Measurements from ENCODE around the gene SIL1.

The SIL1 gene

GRCh38 chr5:139103762-139104161, 94.4 kb downstream of the SIL1 start:
- H3K4me3 ChIP-seq (replicated peaks in 1 of 2; ENCODE audit: low read depth in 2 of 2, low read length in 2 of 2) = no peak overlapping the region
- DNase-seq (ENCODE audit: low read depth in 2 of 2) = no peak
- TF ChIP-seq, protein P1, sequence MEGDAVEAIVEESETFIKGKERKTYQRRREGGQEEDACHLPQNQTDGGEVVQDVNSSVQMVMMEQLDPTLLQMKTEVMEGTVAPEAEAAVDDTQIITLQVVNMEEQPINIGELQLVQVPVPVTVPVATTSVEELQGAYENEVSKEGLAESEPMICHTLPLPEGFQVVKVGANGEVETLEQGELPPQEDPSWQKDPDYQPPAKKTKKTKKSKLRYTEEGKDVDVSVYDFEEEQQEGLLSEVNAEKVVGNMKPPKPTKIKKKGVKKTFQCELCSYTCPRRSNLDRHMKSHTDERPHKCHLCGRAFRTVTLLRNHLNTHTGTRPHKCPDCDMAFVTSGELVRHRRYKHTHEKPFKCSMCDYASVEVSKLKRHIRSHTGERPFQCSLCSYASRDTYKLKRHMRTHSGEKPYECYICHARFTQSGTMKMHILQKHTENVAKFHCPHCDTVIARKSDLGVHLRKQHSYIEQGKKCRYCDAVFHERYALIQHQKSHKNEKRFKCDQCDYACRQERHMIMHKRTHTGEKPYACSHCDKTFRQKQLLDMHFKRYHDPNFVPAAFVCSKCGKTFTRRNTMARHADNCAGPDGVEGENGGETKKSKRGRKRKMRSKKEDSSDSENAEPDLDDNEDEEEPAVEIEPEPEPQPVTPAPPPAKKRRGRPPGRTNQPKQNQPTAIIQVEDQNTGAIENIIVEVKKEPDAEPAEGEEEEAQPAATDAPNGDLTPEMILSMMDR (IDR thresholded peaks at IDR 0.05; ENCODE audit: low read depth, low read length) = no peak

- DNase-seq (ENCODE audit: low read depth in 2 of 2) = peak; percentile 15 to 47
- TF ChIP-seq, protein P1 (IDR thresholded peaks at IDR 0.05; ENCODE audit: low read depth, low read length) = no peak
- H3K4me3 ChIP-seq (replicated peaks in 1 of 2; ENCODE audit: low read depth in 2 of 2, low read length in 2 of 2) = no peak overlapping the region
Measured at GRCh38 chr5:139100825-139101224, 97.3 kb downstream of the SIL1 start.

- H3K4me3 ChIP-seq (replicated peaks in 1 of 2; ENCODE audit: low read depth in 2 of 2, low read length in 2 of 2) = no peak overlapping the region
- no peak for DNase-seq (ENCODE audit: low read depth in 2 of 2)
- TF ChIP-seq, protein P1 (IDR thresholded peaks at IDR 0.05; ENCODE audit: low read depth, low read length) = no peak
Measured at GRCh38 chr5:139094154-139095131, 103.7 kb downstream of the SIL1 start.

- H3K4me3 ChIP-seq (replicated peaks in 1 of 2; ENCODE audit: low read depth in 2 of 2, low read length in 2 of 2) = no peak overlapping the region
- TF ChIP-seq, protein P1 (IDR thresholded peaks at IDR 0.05; ENCODE audit: low read depth, low read length) = no peak
- no peak for DNase-seq (ENCODE audit: low read depth in 2 of 2)
Measured at GRCh38 chr5:139092741-139093343, 105.3 kb downstream of the SIL1 start.

DNA sequence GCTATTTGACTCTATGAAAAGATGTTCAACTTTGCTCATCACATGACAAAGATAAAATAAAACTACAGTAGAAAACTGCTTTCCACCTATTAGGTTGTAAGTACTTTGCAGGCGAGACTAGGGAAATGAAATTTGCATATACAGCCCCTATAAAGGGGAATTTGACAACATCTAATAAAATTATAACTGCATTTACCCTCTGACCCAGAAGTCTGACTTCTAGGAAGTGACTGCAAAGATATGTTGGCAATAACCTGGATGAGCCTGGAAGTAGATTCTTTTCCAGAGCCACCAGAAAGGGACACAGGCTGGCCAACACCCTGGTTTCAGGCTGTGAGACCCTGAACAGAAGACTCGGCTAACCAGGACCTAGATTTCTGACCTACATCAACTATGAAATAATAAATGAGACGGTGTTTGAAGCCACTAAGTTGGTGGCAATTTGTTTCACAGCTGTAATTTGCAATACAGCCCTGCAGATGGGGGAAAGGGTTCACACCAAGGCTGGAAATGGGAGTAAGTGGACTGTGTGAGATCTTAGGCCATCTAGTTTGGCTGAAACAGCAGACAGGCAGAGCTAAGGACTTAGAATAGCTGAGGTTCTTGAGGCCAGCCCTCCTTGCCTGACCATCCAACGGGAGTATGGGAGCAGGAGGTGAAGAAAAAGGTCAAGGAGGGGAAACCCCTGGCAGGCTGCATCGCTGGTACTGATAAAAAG, 106.6 kb downstream of the SIL1 start:
- TF ChIP-seq, protein P1 (IDR thresholded peaks at IDR 0.05; ENCODE audit: low read depth, low read length) = no peak
- H3K4me3 ChIP-seq (replicated peaks in 1 of 2; ENCODE audit: low read depth in 2 of 2, low read length in 2 of 2) = no peak overlapping the region
- DNase-seq (ENCODE audit: low read depth in 2 of 2) = peak; percentile 14 to 67

DNA sequence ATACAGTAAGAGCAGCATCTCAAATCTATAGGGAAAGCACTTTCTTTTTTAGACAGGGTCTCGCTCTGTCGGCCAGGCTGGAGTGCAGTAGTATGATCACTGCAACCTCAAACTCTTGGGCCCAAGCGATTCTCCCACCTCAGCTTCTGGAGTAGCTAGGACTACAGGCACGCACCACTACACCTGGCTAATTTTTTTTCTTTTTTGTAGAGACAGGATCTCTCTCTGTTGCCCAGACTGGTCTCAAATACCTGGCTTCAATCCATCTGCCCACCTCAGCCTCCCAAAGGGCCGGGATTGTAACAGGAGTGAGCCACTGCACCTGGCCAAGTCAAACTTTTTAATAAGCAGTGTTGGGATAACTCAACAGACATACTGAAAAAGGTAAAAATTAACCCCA, 107.6 kb downstream of the SIL1 start:
- DNase-seq (ENCODE audit: low read depth in 2 of 2) = no peak
- TF ChIP-seq, protein P1 (IDR thresholded peaks at IDR 0.05; ENCODE audit: low read depth, low read length) = no peak
- no peak overlapping the region for H3K4me3 ChIP-seq (replicated peaks in 1 of 2; ENCODE audit: low read depth in 2 of 2, low read length in 2 of 2)
